NCI-H1048 (cell line): ENCODE results near the gene MAPK8IP1.

Source experiments
- DNase-seq: peaks from one replicate; lab custom pipeline; 2025; lab: John Stamatoyannopoulos, UW

The MAPK8IP1 gene

GRCh38 chr11:45926536-45927331 lies 41.3 kb downstream of the MAPK8IP1 start:
- no peak for DNase-seq

GRCh38 chr11:45927332-45927683 lies 41.9 kb downstream of the MAPK8IP1 start:
- no peak for DNase-seq

GRCh38 chr11:45927684-45928413 lies 42.4 kb downstream of the MAPK8IP1 start:
- DNase-seq: no peak

- no peak for DNase-seq
These were observed 43.2 kb downstream of the MAPK8IP1 start for GRCh38 chr11:45928535-45929215.

- DNase-seq: no peak
These were observed 44.1 kb downstream of the MAPK8IP1 start for GRCh38 chr11:45929486-45930030.

- no peak for DNase-seq
These were observed 44.8 kb downstream of the MAPK8IP1 start for GRCh38 chr11:45930031-45930794.

GRCh38 chr11:45930951-45931570 lies 45.6 kb downstream of the MAPK8IP1 start:
- no peak for DNase-seq

GRCh38 chr11:45931739-45932138 lies 46.3 kb downstream of the MAPK8IP1 start:
- no peak for DNase-seq

GRCh38 chr11:45932217-45932616 lies 46.8 kb downstream of the MAPK8IP1 start:
- no peak for DNase-seq

GRCh38 chr11:45933131-45933831 lies 47.8 kb downstream of the MAPK8IP1 start:
- DNase-seq: no peak

- DNase-seq: no peak
These were observed 48.6 kb downstream of the MAPK8IP1 start for GRCh38 chr11:45933846-45934579.

GRCh38 chr11:45934580-45935318 lies 49.3 kb downstream of the MAPK8IP1 start:
- DNase-seq: no peak

GRCh38 chr11:45935349-45936064 lies 50.1 kb downstream of the MAPK8IP1 start:
- DNase-seq: no peak

GRCh38 chr11:45936511-45937054 lies 51.1 kb downstream of the MAPK8IP1 start:
- DNase-seq: no peak

GRCh38 chr11:45937916-45938315 lies 52.5 kb downstream of the MAPK8IP1 start:
- no peak for DNase-seq

- DNase-seq: no peak
These were observed 54.4 kb downstream of the MAPK8IP1 start for GRCh38 chr11:45939836-45940235.

GRCh38 chr11:45941285-45941684 lies 55.8 kb downstream of the MAPK8IP1 start:
- DNase-seq: no peak

GRCh38 chr11:45942381-45942780 lies 56.9 kb downstream of the MAPK8IP1 start:
- DNase-seq: no peak
